ENCODE measurements around the gene GFRA4. TPM values are rescaled to one million over a fixed set of nuclear protein-coding genes. Genes with fewer than 3 reads are reported as not detected.
A peak's percentile ranks its signal among the peaks of the same experiment; 100 is the strongest.

GFRA4 gene
- total and polyA plus RNA-seq, 10 donors = not detected

DNA sequence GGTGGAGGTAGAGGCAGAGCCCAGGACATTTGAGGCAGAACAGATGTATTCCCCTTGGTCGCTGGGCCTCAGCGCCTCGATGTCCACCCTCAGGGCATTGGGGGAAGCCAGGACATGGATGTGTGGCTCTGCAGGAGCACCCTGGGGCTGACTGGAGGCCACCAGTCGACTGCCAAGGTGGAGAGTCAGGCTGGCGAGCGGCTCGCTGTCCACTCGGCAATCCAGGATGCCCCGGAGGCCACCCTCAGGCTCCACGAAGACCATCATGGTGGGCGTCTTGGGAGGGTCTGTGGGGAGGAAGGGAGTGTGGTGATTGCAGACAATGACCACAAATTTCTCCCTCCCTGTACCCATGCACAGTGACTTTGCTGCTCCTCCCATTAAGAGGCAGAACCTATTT lies 26.8 kb upstream of the GFRA4 start:
- Histone ChIP-seq H3K27me3 (replicated peaks in 1 of 7) (no peaks in the 10 kb centered on the region), H3K4me3 (no peak overlapping the region), H3K36me3 (peaks cover 0 to 33% (median 0%) of the 10 kb centered on the region in 6 donors), H3K4me1 (peaks cover 0 to 4% (median 0%) of the 10 kb centered on the region in 6 donors), H3K27ac (no peak overlapping the region), H3K9me3 (no peaks in the 10 kb centered on the region)
- whole genome bisulfite sequencing, 5 donors = 86 to 96% (median 90%) methylated on average over 7 to 11 of the region's 11 CpGs
- intact Hi-C loops (cut with DNase I; ENCODE audit: low total_unique reads) = no loop called here
- TF ChIP-seq POLR2A (IDR thresholded peaks at IDR 0.05) = no peak
- TF ChIP-seq POLR2AphosphoS5 (IDR thresholded peaks at IDR 0.05) = no peak
- TF ChIP-seq, protein P1, sequence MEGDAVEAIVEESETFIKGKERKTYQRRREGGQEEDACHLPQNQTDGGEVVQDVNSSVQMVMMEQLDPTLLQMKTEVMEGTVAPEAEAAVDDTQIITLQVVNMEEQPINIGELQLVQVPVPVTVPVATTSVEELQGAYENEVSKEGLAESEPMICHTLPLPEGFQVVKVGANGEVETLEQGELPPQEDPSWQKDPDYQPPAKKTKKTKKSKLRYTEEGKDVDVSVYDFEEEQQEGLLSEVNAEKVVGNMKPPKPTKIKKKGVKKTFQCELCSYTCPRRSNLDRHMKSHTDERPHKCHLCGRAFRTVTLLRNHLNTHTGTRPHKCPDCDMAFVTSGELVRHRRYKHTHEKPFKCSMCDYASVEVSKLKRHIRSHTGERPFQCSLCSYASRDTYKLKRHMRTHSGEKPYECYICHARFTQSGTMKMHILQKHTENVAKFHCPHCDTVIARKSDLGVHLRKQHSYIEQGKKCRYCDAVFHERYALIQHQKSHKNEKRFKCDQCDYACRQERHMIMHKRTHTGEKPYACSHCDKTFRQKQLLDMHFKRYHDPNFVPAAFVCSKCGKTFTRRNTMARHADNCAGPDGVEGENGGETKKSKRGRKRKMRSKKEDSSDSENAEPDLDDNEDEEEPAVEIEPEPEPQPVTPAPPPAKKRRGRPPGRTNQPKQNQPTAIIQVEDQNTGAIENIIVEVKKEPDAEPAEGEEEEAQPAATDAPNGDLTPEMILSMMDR (IDR thresholded peaks at IDR 0.05 in 8 of 11, conservative IDR thresholded peaks at IDR 0.05 in 3 of 11) = no peak
- no peak for DNase-seq

DNA sequence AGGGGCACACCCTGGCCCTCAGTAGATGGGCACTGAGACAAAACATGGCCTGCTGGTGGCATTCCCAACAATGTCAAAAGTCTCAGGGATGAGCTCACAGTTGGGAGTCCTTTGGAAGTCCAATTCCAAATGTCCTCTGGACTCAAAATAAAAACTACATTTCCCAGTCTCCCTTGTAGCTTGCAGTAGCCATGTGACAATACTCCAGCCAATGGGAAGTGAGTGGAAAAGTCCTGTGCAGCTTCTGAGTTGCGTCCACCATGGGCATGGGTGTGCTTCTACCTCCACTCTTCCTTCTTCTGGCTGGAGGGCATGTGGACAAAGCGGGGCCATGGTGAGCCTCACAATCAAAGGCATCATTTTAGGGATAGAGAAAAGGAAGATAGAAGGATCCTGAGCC lies 24.5 kb upstream of the GFRA4 start:
- DNase-seq = no peak
- Histone ChIP-seq H3K9me3 (no peaks in the 10 kb centered on the region), H3K27ac (peak overlapping the region in 3 of 8 donors; percentile 54 to 63 (median 62)), H3K36me3 (peaks cover 0 to 17% (median 0%) of the 10 kb centered on the region in 6 donors), H3K4me3 (no peak overlapping the region), H3K4me1 (peaks cover 0 to 4% (median 0%) of the 10 kb centered on the region in 6 donors), H3K27me3 (replicated peaks in 1 of 7) (peaks cover 0 to 12% (median 7%) of the 10 kb centered on the region in 7 donors)
- intact Hi-C loops (cut with DNase I; ENCODE audit: low total_unique reads) = no loop called here
- 59 to 83% (median 70%) methylated on average over 2 of the region's 2 CpGs for WGBS, 5 donors
- TF ChIP-seq, protein P1 (IDR thresholded peaks at IDR 0.05 in 8 of 11, conservative IDR thresholded peaks at IDR 0.05 in 3 of 11) = no peak

DNA sequence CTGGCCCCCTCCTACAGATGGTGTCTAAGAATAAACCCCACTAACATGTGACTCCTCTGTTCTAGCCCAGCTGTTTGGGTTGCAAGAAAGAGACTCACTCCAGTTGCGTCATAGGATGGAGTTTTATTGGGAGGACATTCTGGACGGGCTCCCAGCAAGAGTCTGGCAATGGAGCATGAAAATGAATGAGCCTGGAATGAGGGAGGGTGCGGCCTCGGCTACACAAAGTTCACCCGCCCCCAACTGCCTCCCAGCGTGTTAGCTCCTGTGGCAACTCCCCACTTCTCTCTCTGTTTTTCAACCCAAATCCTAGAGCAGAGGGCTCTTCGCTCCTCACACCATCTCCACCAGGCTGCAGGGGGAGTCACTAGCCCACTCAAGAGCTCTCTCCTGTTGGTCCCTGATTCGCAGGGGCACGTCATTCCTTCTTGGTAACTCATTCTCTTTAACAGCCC lies 23.7 kb upstream of the GFRA4 start:
- WGBS, 5 donors = 60 to 81% (median 68%) methylated on average over 9 of the region's 9 CpGs
- Histone ChIP-seq H3K27ac (peak overlapping the region in 4 of 8 donors; percentile 4 to 63 (median 58)), H3K4me3 (no peak overlapping the region)

DNA sequence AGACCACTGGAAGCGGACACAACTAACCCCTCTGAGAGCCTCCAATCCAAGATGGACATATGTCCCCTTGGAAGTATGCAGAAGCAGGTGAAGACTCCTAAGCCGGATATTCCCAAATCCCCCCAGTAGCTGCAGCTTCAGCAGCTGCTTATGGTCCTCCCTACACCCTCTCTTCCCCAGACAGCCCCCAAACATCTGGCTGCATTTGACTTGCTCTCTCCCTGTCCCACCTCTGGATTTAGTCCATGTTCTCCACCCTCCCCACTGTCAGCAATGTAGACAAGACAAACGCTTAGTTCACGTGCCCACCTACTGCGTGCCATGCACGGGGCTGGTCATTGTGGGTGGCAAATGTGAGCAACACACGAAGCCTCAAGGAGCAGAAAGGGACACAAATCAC lies 23.2 kb upstream of the GFRA4 start:
- Histone ChIP-seq H3K9me3 (no peaks in the 10 kb centered on the region), H3K4me1 (peaks cover 0 to 15% (median 10%) of the 10 kb centered on the region in 6 donors), H3K27me3 (replicated peaks in 1 of 7) (peaks cover 0 to 25% (median 19%) of the 10 kb centered on the region in 7 donors), H3K4me3 (no peak overlapping the region), H3K27ac (peak overlapping the region in 4 of 8 donors; percentile 4 to 63 (median 42)), H3K36me3 (peaks cover 0 to 6% (median 0%) of the 10 kb centered on the region in 6 donors)
- TF ChIP-seq, protein P1 (IDR thresholded peaks at IDR 0.05 in 8 of 11, conservative IDR thresholded peaks at IDR 0.05 in 3 of 11) = no peak
- TF ChIP-seq POLR2A (IDR thresholded peaks at IDR 0.05) = no peak
- no peak for TF ChIP-seq POLR2AphosphoS5 (IDR thresholded peaks at IDR 0.05)
- DNase-seq = no peak
- intact Hi-C loops (cut with DNase I; ENCODE audit: low total_unique reads) = no loop called here
- WGBS, 5 donors = 80 to 85% (median 81%) methylated on average over 7 of the region's 7 CpGs

More for the DNA sequence above, 23.7 kb upstream of the GFRA4 start:
- peak in 2 of 3 donors; percentile 16 to 26 for TF ChIP-seq POLR2AphosphoS5 (IDR thresholded peaks at IDR 0.05)
- TF ChIP-seq, protein P1 (IDR thresholded peaks at IDR 0.05 in 8 of 11, conservative IDR thresholded peaks at IDR 0.05 in 3 of 11) = no peak
- no peak for TF ChIP-seq POLR2A (IDR thresholded peaks at IDR 0.05)
- Histone ChIP-seq H3K36me3 (peaks cover 0 to 10% (median 0%) of the 10 kb centered on the region in 6 donors), H3K4me1 (peaks cover 0 to 10% (median 5%) of the 10 kb centered on the region in 6 donors), H3K9me3 (no peaks in the 10 kb centered on the region), H3K27me3 (replicated peaks in 1 of 7) (peaks cover 0 to 20% (median 14%) of the 10 kb centered on the region in 7 donors)
- intact Hi-C loops (cut with DNase I; ENCODE audit: low total_unique reads) = no loop called here
- no peak for DNase-seq

Measured in spleen (tissue), 11 donors.